Left lung (tissue), 14 donors: ENCODE results near the gene DIPK1C. TPM values are rescaled to one million over a fixed set of nuclear protein-coding genes. Genes with fewer than 3 reads are reported as not detected.

Source experiments
- ATAC-seq: fragments of 200-7000 bp; cut with Tn5 transposase; one replicate; pipeline ENCODE4 v1.9.1; 2020; ENCODE audit warnings: moderate library complexity
- DNase-seq, 4 donors: peaks; one replicate each; pipeline ENCODE4 v3.0.0-alpha.2; 2013 to 2020
- H3K27ac ChIP-seq, 2 donors: fragments of 200-600 bp; sonication (generic) in 1 of 2; one replicate each; pipeline versions ENCODE4 v1.5.0 to v1.8.0; 2020 to 2021
- H3K27me3 ChIP-seq, 2 donors: fragments of 200-600 bp; sonication (generic) in 1 of 2; one replicate each; pipeline versions ENCODE4 v1.5.0 to v1.8.0; 2020 to 2021
- H3K36me3 ChIP-seq, 2 donors: fragments of 200-600 bp; sonication (generic) in 1 of 2; one replicate each; pipeline versions ENCODE4 v1.5.0 to v1.8.0; 2020 to 2021
- H3K4me1 ChIP-seq, 2 donors: fragments of 200-600 bp; one replicate each; pipeline ENCODE4 v1.8.0; 2021
- H3K4me3 ChIP-seq, 2 donors: fragments of 200-600 bp; sonication (generic) in 1 of 2; one replicate each; pipeline versions ENCODE4 v1.5.0 to v1.8.0; 2020 to 2021; ENCODE audit warnings: mild to moderate bottlenecking in 1 of 2
- H3K9me3 ChIP-seq, 2 donors: fragments of 200-600 bp; sonication (generic) in 1 of 2; one replicate each; pipeline versions ENCODE4 v1.5.0 to v1.8.0; 2020 to 2021
- CTCF ChIP-seq, 2 donors: fragments of 200-600 bp; sonication (generic) in 1 of 2; IDR thresholded peaks; one replicate each; pipeline versions ENCODE4 v1.5.0 to v1.8.0; 2021; ENCODE audit warnings: antibody characterized with exemption in 2 of 2
- intact Hi-C, 2 donors: fragments of 100-400 bp; cut with DNase I; formaldehyde crosslinking; loops; one replicate each; pipeline versions ENCODE4 v1.11.2 to v1.14.2; 2022
- long read RNA-seq, 12 donors: library from polyadenylated mRNA in 2 of 12; unstranded in 2 of 12; transcript quantifications; one replicate each; pipeline ENCODE4 v2.0.0 and lab custom pipeline, GENCODE V29; 2019 to 2026
- polyA plus RNA-seq, 6 donors: library from polyadenylated mRNA; unstranded; fragments of 120-200 nt; gene quantifications; one replicate each; pipeline ENCODE4 v1.2.1, GENCODE V29; 2013; ENCODE audit not compliant: insufficient read length in 6 of 6
- total RNA-seq, 2 donors: library from RNA; stranded (reverse); fragmentation: NEBNext Ultra II Directional; extraction: Animal tissue kit (Norgen Biotek cat#: 25700); gene quantifications; one replicate each; pipeline ENCODE4 v1.2.1, GENCODE V29; 2021
- donor health status: DM: no; HTN: yes; CAD: no.
- donor health status: DM: no; HTN: no; CAD: no.

DIPK1C gene
- not detected for total RNA-seq
- polyA plus RNA-seq, result under 1 TPM in 5 of 6 donors, not detected in 1; 0.09 to 0.31 (median 0.21) TPM
- long read RNA-seq, donor 1, result 0 reads
- long read RNA-seq, donor 2, result 0 reads
- long read RNA-seq, donor 3, result 0 reads
- long read RNA-seq, donor 4, result 0 reads
- long read RNA-seq, donor 5, partial matches to known transcripts, result 0 of 1 reads
- long read RNA-seq, donor 5, other reads (novel, unspliced or antisense), result 0 of 1 reads
- long read RNA-seq, donor 6, result 0 reads
- long read RNA-seq, donor 7, result 0 reads
- long read RNA-seq, donor 8, partial matches to known transcripts, result 31 of 44 reads
- long read RNA-seq, donor 8, other reads (novel, unspliced or antisense), result 13 of 44 reads
- long read RNA-seq, donor 9, result 0 reads
- long read RNA-seq, donor 10, result 0 reads
- long read RNA-seq, donor 11, result 0 reads
- long read RNA-seq, donor 12, result 0 reads

GRCh38 chr18:74457043-74457724 lies at the start of gene DIPK1C:
DIPK1C (minus strand) TSS chr18:74457308; CDS start chr18:74457259, 49 bp downstream.
- Histone ChIP-seq H3K36me3 (no peaks in the 10 kb centered on the region), H3K9me3 (no peaks in the 10 kb centered on the region), H3K27me3 (peaks cover 33 to 70% of the 10 kb centered on the region in 2 donors), H3K4me1 (peaks cover 7 to 14% of the 10 kb centered on the region in 2 donors), H3K4me3 (peak within 1 kb of the TSS in 1 of 2 donors; percentile 20), H3K27ac (no peak within 1 kb of the TSS)
- ATAC-seq (peak; percentile 26), DNase-seq (no peak)
- intact Hi-C loops, result no loop called here
- TF ChIP-seq CTCF (IDR thresholded peaks at IDR 0.05), result no peak

- no peak for DNase-seq
- no peak for TF ChIP-seq CTCF (IDR thresholded peaks at IDR 0.05)
Measured at GRCh38 chr18:74506448-74507084, 49.5 kb upstream of the DIPK1C start.

GRCh38 chr18:74505776-74506175 lies 48.7 kb upstream of the DIPK1C start:
- peak in 1 of 4 donors; percentile 75 for DNase-seq
- no peak overlapping the region for H3K4me3 ChIP-seq
- H3K27ac ChIP-seq, result no peak overlapping the region
- peaks cover 0 to 13% of the 10 kb centered on the region in 2 donors for H3K4me1 ChIP-seq
- no peak for ATAC-seq
- intact Hi-C loops, result no loop called here
- H3K36me3 ChIP-seq, result peaks cover 6 to 100% of the 10 kb centered on the region in 2 donors
- no peaks in the 10 kb centered on the region for H3K9me3 ChIP-seq
- TF ChIP-seq CTCF (IDR thresholded peaks at IDR 0.05), result no peak
- H3K27me3 ChIP-seq, result no peaks in the 10 kb centered on the region

More at GRCh38 chr18:74506448-74507084, 49.5 kb upstream of the DIPK1C start:
- Histone ChIP-seq H3K4me1 (peaks cover 0 to 12% of the 10 kb centered on the region in 2 donors), H3K27ac (no peak overlapping the region), H3K27me3 (no peaks in the 10 kb centered on the region), H3K9me3 (no peaks in the 10 kb centered on the region), H3K4me3 (no peak overlapping the region), H3K36me3 (peaks cover 3 to 100% of the 10 kb centered on the region in 2 donors)
- intact Hi-C loops, result no loop called here
- ATAC-seq, result no peak

- Histone ChIP-seq H3K27ac (no peak overlapping the region), H3K4me3 (no peak overlapping the region), H3K36me3 (peaks cover 6 to 73% of the 10 kb centered on the region in 2 donors), H3K27me3 (no peaks in the 10 kb centered on the region), H3K4me1 (peaks cover 6 to 33% of the 10 kb centered on the region in 2 donors), H3K9me3 (no peaks in the 10 kb centered on the region)
- DNase-seq (no peak), ATAC-seq (no peak)
- TF ChIP-seq CTCF (IDR thresholded peaks at IDR 0.05), result no peak
- intact Hi-C loops, result no loop called here
Measured at GRCh38 chr18:74503137-74503536, 46.0 kb upstream of the DIPK1C start.
